ENCODE data around the gene SYNPR.
A peak's percentile ranks its signal among the peaks of the same experiment; 100 is the strongest.

SYNPR gene

DNA sequence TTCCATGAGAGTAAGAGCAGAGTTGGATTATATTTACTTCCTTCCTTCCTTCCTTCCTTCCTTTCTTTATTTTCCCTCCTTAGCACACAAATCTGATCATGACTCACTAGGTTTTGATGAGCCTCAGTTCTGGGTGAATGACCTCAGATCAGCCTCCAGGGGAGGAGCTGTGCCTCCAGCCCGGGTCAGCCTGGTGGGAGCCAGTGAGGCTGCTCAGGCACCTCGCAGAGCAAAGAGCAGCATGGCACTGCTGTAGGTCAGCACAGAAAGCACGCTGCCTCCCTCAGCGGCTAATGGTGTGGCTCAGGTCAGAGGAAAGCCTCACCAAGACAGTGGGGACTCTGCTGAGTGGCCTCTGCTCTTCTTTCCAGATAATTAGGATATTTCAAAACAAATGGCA, 108.5 kb downstream of the SYNPR start:
- H3K4me3 ChIP-seq (ENCODE audit: low read depth, low read length): no peak overlapping the region
- no peak for DNase-seq (ENCODE audit: low read depth)
- TF ChIP-seq, protein P1, sequence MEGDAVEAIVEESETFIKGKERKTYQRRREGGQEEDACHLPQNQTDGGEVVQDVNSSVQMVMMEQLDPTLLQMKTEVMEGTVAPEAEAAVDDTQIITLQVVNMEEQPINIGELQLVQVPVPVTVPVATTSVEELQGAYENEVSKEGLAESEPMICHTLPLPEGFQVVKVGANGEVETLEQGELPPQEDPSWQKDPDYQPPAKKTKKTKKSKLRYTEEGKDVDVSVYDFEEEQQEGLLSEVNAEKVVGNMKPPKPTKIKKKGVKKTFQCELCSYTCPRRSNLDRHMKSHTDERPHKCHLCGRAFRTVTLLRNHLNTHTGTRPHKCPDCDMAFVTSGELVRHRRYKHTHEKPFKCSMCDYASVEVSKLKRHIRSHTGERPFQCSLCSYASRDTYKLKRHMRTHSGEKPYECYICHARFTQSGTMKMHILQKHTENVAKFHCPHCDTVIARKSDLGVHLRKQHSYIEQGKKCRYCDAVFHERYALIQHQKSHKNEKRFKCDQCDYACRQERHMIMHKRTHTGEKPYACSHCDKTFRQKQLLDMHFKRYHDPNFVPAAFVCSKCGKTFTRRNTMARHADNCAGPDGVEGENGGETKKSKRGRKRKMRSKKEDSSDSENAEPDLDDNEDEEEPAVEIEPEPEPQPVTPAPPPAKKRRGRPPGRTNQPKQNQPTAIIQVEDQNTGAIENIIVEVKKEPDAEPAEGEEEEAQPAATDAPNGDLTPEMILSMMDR (conservative IDR thresholded peaks at IDR 0.05; ENCODE audit: low read depth, low read length): no peak

DNA sequence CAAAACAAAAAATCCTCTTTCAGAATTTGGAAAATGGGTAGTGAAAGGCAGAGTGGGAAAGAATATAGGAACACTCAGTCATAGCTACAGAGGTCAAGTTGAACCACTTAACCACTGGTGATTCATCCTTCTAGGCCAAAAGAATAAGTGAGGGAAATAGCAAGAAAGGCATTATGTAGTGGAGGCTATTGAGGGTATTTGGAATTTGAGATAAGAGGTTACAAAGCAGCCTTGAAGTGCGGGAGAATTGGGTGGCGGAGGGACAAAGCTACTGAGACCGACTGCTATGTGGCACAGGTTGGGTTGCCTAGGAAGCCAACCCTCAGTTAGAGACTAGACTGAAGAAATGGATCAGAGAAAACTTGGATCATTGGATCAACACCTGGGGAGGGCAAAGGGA, 109.5 kb downstream of the SYNPR start:
- DNase-seq (ENCODE audit: low read depth): peak; percentile 12
- TF ChIP-seq, protein P1 (conservative IDR thresholded peaks at IDR 0.05; ENCODE audit: low read depth, low read length): no peak
- H3K4me3 ChIP-seq (ENCODE audit: low read depth, low read length): no peak overlapping the region

DNA sequence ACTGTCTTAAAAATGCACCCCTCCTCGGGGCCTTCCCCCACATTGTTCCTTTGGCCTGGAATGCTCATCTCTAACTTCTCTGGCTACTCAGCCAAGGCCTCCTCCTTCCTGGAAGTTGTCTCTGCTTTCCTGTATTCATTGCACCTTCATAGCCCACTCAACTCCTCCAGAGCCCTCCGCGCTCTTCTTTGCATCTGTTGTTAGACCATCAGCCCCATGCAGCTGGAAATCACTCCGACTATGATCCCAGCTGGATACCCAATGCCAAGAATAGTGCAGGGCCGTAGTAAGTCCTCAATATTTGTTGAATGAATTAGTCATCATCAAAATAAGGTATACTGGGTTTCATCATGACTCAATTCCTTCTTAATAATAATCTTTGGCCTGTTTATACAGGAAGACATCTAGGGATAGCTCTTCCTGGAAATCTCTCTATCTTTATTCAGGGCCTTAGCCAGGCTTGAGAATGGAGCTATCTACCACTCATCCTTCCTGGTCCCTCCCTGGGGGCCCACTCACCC, 112.7 kb downstream of the SYNPR start:
- DNase-seq (ENCODE audit: low read depth): no peak
- TF ChIP-seq, protein P1 (conservative IDR thresholded peaks at IDR 0.05; ENCODE audit: low read depth, low read length): no peak
- H3K4me3 ChIP-seq (ENCODE audit: low read depth, low read length): no peak overlapping the region

DNA sequence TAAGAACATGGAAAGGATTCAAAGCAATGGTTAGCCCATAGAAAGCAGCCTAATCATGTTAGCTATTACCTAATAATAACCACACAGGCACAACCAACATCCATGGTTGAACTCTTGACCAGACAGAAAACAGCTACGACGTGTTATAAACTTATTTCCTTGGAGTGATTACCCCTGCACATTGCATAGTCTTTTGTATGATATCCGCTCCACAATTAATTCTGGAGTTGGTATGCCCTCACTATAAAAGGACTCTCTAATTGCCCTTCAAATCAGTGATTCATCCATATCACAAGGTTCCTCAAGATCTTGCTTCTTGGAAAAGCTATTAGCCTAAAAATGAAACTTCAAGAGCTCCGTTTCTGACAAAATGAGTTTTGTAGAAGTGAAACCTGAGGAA, 117.9 kb downstream of the SYNPR start:
- H3K4me3 ChIP-seq (ENCODE audit: low read depth, low read length): no peak overlapping the region
- TF ChIP-seq, protein P1 (conservative IDR thresholded peaks at IDR 0.05; ENCODE audit: low read depth, low read length): no peak
- no peak for DNase-seq (ENCODE audit: low read depth)

DNA sequence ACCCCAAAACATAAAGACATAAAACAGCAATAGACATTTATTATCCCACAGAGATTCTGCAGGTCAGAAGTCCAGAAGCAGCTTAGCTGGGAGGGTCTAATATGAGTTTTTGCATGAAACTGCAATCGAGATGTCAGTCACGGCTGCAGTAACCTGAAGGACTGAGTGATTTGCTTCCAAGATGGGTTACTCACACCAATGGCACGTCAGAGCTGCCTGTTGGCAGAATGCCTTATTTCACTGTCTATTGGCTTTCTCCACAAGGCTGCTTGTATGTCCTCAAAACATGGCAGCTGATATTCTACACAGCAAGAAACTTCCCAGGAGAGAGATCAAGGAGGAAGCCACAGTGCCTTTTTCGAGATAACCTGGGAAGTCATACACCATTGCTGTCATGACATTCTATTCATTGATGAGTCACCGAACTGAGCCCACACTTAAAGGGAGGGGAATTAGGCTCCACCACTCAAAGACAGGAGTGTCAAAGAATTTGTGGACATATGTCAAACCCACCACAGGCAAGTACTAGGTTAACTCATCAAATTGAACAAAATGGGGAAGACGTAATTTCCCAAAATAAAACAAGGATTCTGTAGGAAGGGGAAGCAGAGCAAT, 122.2 kb downstream of the SYNPR start:
- H3K4me3 ChIP-seq (ENCODE audit: low read depth, low read length): no peak overlapping the region
- DNase-seq (ENCODE audit: low read depth): peak; percentile 7
- TF ChIP-seq, protein P1 (conservative IDR thresholded peaks at IDR 0.05; ENCODE audit: low read depth, low read length): no peak

GRCh38 chr3:63405882-63406281, 127.8 kb downstream of the SYNPR start:
- H3K4me3 ChIP-seq (ENCODE audit: low read depth, low read length): no peak overlapping the region
- TF ChIP-seq, protein P1 (conservative IDR thresholded peaks at IDR 0.05; ENCODE audit: low read depth, low read length): no peak

DNA sequence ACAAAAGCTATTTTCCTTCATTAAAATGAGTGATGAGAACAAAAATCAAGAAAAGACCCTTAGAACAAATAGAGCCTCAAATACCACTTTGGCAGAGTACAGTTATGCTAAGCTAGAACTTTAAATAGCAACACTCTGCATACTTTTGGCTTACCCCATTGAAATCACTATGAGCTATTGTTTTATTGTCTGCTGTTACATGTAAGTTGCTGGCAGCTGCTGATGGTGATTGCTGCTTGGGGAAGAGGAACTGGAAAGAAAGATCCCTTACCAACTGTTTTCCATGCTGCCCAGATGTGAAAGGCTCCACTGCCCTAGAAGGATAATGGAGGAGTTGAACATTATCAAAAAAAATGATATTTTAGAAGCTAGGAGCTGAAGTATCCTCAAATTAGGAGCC, 135.4 kb downstream of the SYNPR start:
- TF ChIP-seq, protein P1 (conservative IDR thresholded peaks at IDR 0.05; ENCODE audit: low read depth, low read length): no peak
- H3K4me3 ChIP-seq (ENCODE audit: low read depth, low read length): no peak overlapping the region
- no peak for DNase-seq (ENCODE audit: low read depth)

More at GRCh38 chr3:63405882-63406281, 127.8 kb downstream of the SYNPR start:
- no peak for DNase-seq (ENCODE audit: low read depth)

Measured in choroid plexus epithelial cell (primary cell).